ENCODE data around the gene RNF213. TPM values are rescaled to one million over a fixed set of nuclear protein-coding genes. Genes with fewer than 3 reads are reported as not detected.

The RNF213 gene
- total and polyA plus RNA-seq, 2 of the 8 experiments (the other 6 are each of a cell fraction or from before 2014, with no cell fraction given): 33.8 to 62.8 TPM

DNA sequence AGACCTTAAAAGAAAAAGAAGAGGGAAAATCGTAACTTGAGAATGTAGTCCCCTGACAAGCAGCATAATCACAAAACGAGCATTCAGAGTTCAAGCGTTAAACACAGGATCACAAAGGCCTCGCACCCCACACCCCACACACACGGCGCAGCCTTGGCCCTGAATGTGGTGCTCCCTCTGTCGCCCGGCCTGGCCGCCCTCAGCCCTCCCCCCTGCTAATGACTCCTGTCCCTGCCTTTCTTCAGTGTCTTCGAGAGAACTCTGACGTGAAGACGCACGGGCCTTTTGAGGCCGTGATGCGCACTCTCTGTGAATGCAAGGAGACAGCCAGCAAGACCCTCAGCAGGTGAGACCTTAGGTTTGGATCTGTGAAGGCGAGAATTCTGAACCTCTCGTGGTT lies 106.9 kb downstream of the RNF213 start:
- Histone ChIP-seq H3K9ac (replicated peaks in 1 of 4; ENCODE audit: extremely low read depth in 1 of 4, low read depth in 3 of 4, low read length in 3 of 4) (no peak overlapping the region), H3K56ac (replicated peaks; ENCODE audit: insufficient read length, low read depth, low read length) (no peak overlapping the region), H3K9me3 (ENCODE audit: insufficient read depth in 2 of 2, low read depth in 1 of 2, low read length in 1 of 2) (no peaks in the 10 kb centered on the region), H3K14ac (ENCODE audit: insufficient read length) (no peak overlapping the region), H3K23me2 (ENCODE audit: low read depth, low read length) (no peaks in the 10 kb centered on the region), H3K4me1 (replicated peaks in 1 of 4; ENCODE audit: control insufficient read depth in 3 of 4, insufficient read depth in 4 of 4, low read length in 3 of 4) (no peaks in the 10 kb centered on the region), H3K27ac (ENCODE audit: low read depth, low read length) (no peak overlapping the region), H3K36me3 (ENCODE audit: control insufficient read depth in 2 of 4, insufficient read depth in 4 of 4, low read length in 3 of 4) (peaks cover 13 to 64% (median 37%) of the 10 kb centered on the region in 4 experiments), H3K18ac (ENCODE audit: extremely low read depth, low read length) (no peak overlapping the region), H2BK5ac (ENCODE audit: low read depth, low read length) (no peak overlapping the region), H3K4me3 (ENCODE audit: extremely low read depth in 1 of 4, insufficient read depth in 2 of 4, low read depth in 3 of 4, low read length in 4 of 4) (no peak overlapping the region), H3K79me1 (ENCODE audit: low read depth, low read length) (no peaks in the 10 kb centered on the region), H2AFZ (ENCODE audit: low read length) (no peak overlapping the region), H3K79me2 (ENCODE audit: control insufficient read depth in 1 of 2, insufficient read depth in 2 of 2, low read length in 2 of 2) (no peaks in the 10 kb centered on the region), H4K20me1 (replicated peaks in 1 of 2; ENCODE audit: control insufficient read depth in 1 of 2, insufficient read depth in 2 of 2, low read length in 2 of 2) (peaks cover 5 to 8% of the 10 kb centered on the region in 2 experiments), H2BK20ac (ENCODE audit: low read length) (no peak overlapping the region), H2BK120ac (replicated peaks; ENCODE audit: low read depth, low read length) (no peak overlapping the region), H3K4ac (replicated peaks; ENCODE audit: insufficient read length, low read depth, low read length) (no peak overlapping the region), H2BK12ac (ENCODE audit: low read depth, low read length) (no peak overlapping the region), H2BK15ac (ENCODE audit: low read length) (no peak overlapping the region), H3K23ac (ENCODE audit: insufficient read length) (no peak overlapping the region), H4K91ac (replicated peaks; ENCODE audit: insufficient read length, low read length) (no peak overlapping the region), H3K27me3 (replicated peaks in 1 of 4; ENCODE audit: control insufficient read depth in 3 of 4, extremely low read depth in 1 of 4, insufficient read depth in 3 of 4, low read length in 3 of 4) (no peaks in the 10 kb centered on the region), H2AK5ac (ENCODE audit: low read depth, low read length) (no peak overlapping the region), H3K4me2 (ENCODE audit: insufficient read depth in 1 of 2, low read depth in 2 of 2, low read length in 2 of 2) (no peak overlapping the region), H4K5ac (ENCODE audit: insufficient read length, low read depth, low read length) (no peak overlapping the region), H4K8ac (ENCODE audit: extremely low read depth, insufficient read depth, low read length) (no peak overlapping the region)
- FAIRE-seq (no peak), DNase-seq (ENCODE audit: low read depth in 1 of 2, low spot score in 2 of 2) (no peak)
- POLR2A ChIA-PET (ENCODE audit: partially characterized antibody): no interaction called here
- TF ChIP-seq NRF1 (IDR thresholded peaks at IDR 0.05; ENCODE audit: low read depth, low read length) (no peak), PHF8 (conservative IDR thresholded peaks at IDR 0.05; ENCODE audit: low read depth, low read length) (no peak), TBP (IDR thresholded peaks at IDR 0.05; ENCODE audit: low read depth, low read length) (no peak), MAFK (IDR thresholded peaks at IDR 0.05; ENCODE audit: low read depth, low read length) (no peak), POU5F1 (IDR thresholded peaks at IDR 0.05; ENCODE audit: low read depth, low read length) (no peak), RBBP5 (IDR thresholded peaks at IDR 0.05; ENCODE audit: borderline replicate concordance, low read depth, low read length) (no peak), SUZ12 (IDR thresholded peaks at IDR 0.05; ENCODE audit: low read length) (no peak), CHD1 (IDR thresholded peaks at IDR 0.05; ENCODE audit: low read depth, low read length) (no peak)
- TF ChIP-seq, protein P1, sequence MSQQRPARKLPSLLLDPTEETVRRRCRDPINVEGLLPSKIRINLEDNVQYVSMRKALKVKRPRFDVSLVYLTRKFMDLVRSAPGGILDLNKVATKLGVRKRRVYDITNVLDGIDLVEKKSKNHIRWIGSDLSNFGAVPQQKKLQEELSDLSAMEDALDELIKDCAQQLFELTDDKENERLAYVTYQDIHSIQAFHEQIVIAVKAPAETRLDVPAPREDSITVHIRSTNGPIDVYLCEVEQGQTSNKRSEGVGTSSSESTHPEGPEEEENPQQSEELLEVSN (IDR thresholded peaks at IDR 0.05): no peak
- WGBS, 2 experiments (ENCODE audit: extremely low coverage in 1 of 2, insufficient coverage in 1 of 2, insufficient read length in 1 of 2, insufficient replicate concordance in 2 of 2, low coverage in 1 of 2, low lambda C conversion rate in 2 of 2, missing lambda C conversion rate in 1 of 2): 92% methylated on average over 17 of the region's 17 CpGs; no CpG with 5 or more reads in 1 of the 2 experiments
- CTCF ChIA-PET (ENCODE audit: partially characterized antibody): interaction anchor here (0.6 to 0.9 kb wide), 2 partner anchors 16 to 83 kb away, joined by 3 read pairs; no protein-coding TSS in a partner anchor

Measured in H1 (cell line).